ENCODE data around the gene MAPK11. TPM values are rescaled to one million over a fixed set of nuclear protein-coding genes. Genes with fewer than 3 reads are reported as not detected.
A peak's percentile ranks its signal among the peaks of the same experiment; 100 is the strongest.

The MAPK11 gene
- total and polyA plus RNA-seq, 2 donors (not counting 1 experiment from before 2014, with no cell fraction given) = 8.1 to 9.9 TPM

DNA sequence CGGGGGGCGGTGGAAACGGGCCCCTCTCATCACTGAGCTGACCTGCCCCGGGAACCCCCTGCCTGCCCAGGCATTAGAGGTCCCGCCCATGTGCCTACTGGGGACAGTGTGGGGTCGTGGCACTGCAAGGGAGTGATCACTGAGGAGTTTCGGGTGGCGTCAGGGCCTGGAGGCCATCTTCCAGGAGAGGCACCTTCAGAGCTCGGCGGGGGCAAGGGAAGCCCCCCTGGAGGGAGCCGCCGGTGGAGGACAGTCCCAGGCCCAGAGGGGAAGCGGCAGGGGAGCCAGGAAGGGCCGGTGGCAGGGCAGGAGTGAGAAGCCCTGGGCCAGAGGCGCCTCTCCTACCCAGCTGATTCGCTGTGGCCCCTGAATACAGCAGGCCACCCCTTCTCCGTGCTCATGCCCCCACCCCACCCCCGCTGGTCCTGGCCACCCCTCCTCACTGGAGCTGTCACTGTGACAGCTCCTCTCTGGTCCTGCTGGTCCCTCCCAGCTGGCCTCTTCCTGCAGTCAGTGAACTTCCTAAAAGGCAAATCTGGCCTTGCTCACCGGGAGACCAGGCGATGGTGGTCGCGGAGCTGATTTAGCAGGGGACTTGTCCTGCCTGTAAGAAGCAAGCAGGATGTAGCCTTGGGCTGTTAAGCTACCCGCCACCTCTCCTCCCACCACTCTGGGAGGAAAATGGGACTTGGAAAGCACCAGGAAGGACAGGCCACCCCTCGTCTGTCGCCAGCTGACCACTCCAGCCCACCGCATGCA is 2.0 kb upstream of the MAPK11 start:
- intact Hi-C loops (cut with micrococcal nuclease) = no loop called here
- Histone ChIP-seq H3K4me2 (replicated peaks; ENCODE audit: low read depth, low read length, poor library complexity, severe bottlenecking) (peak overlapping the region; percentile 96), H4K20me1 (ENCODE audit: control insufficient read depth, insufficient read depth, low read length, poor library complexity, severe bottlenecking) (peaks cover 11% of the 10 kb centered on the region), H3K79me2 (ENCODE audit: control insufficient read depth, insufficient read depth, low read length) (no peaks in the 10 kb centered on the region), H2AFZ (ENCODE audit: insufficient read depth, low read depth, low read length, poor library complexity, severe bottlenecking) (no peak overlapping the region), H3K27me3 (replicated peaks in 1 of 4; ENCODE audit: control extremely low read depth in 1 of 4, control insufficient read depth in 3 of 4, insufficient read depth in 4 of 4, low read length in 3 of 4) (peaks cover 0 to 23% (median 9%) of the 10 kb centered on the region in 4 experiments), H3K9ac (ENCODE audit: low read length) (no peak overlapping the region), H3K27ac (ENCODE audit: low read length in 2 of 2) (no peak overlapping the region), H3K36me3 (replicated peaks in 1 of 2; ENCODE audit: control extremely low read depth in 1 of 2, control insufficient read depth in 1 of 2, extremely low read depth in 1 of 2, insufficient read depth in 2 of 2, low read length in 1 of 2) (no peaks in the 10 kb centered on the region), H3K4me1 (ENCODE audit: control insufficient read depth in 2 of 2, insufficient read depth in 2 of 2, low read length in 2 of 2) (peaks cover 23 to 34% of the 10 kb centered on the region in 2 donors), H3K4me3 (ENCODE audit: control extremely low read depth in 1 of 5, extremely low read depth in 1 of 5, insufficient read depth in 1 of 5, low read depth in 2 of 5, low read length in 4 of 5) (no peak overlapping the region), H3K9me3 (ENCODE audit: control extremely low read depth in 1 of 3, control insufficient read depth in 2 of 3, insufficient read depth in 1 of 3, low read length in 2 of 3) (no peaks in the 10 kb centered on the region)
- Mint-ChIP-seq H3K27me3 (no peaks in the 10 kb centered on the region), H3K27ac (peak overlapping the region; percentile 41), H3K4me3 (peak overlapping the region; percentile 49), H3K4me1 (peaks cover 19% of the 10 kb centered on the region), H3K9me3 (ENCODE audit: insufficient read depth) (no peaks in the 10 kb centered on the region)
- TF ChIP-seq, protein P1, sequence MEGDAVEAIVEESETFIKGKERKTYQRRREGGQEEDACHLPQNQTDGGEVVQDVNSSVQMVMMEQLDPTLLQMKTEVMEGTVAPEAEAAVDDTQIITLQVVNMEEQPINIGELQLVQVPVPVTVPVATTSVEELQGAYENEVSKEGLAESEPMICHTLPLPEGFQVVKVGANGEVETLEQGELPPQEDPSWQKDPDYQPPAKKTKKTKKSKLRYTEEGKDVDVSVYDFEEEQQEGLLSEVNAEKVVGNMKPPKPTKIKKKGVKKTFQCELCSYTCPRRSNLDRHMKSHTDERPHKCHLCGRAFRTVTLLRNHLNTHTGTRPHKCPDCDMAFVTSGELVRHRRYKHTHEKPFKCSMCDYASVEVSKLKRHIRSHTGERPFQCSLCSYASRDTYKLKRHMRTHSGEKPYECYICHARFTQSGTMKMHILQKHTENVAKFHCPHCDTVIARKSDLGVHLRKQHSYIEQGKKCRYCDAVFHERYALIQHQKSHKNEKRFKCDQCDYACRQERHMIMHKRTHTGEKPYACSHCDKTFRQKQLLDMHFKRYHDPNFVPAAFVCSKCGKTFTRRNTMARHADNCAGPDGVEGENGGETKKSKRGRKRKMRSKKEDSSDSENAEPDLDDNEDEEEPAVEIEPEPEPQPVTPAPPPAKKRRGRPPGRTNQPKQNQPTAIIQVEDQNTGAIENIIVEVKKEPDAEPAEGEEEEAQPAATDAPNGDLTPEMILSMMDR (IDR thresholded peaks at IDR 0.05) = no peak
- TF ChIP-seq EZH2 (IDR thresholded peaks at IDR 0.05; ENCODE audit: borderline replicate concordance, insufficient read depth, low read depth, low read length, poor library complexity, severe bottlenecking) = no peak
- POLR2A ChIA-PET = interaction anchor here (0.6 kb wide), 2 partner anchors 58 to 64 kb away, joined by 4 to 6 read pairs; no protein-coding TSS in a partner anchor
- WGBS (ENCODE audit: insufficient coverage) = 53% methylated on average over 19 of the region's 26 CpGs
- no peak for DNase-seq
- CTCF ChIA-PET = interaction anchor here (0.8 to 2.0 kb wide), 13 partner anchors 10 to 349 kb away, joined by 3 to 8 read pairs (median 4); partner anchors contain the start of genes HDAC10 and TUBGCP6
- ATAC-seq (ENCODE audit: low read depth) = no peak

DNA sequence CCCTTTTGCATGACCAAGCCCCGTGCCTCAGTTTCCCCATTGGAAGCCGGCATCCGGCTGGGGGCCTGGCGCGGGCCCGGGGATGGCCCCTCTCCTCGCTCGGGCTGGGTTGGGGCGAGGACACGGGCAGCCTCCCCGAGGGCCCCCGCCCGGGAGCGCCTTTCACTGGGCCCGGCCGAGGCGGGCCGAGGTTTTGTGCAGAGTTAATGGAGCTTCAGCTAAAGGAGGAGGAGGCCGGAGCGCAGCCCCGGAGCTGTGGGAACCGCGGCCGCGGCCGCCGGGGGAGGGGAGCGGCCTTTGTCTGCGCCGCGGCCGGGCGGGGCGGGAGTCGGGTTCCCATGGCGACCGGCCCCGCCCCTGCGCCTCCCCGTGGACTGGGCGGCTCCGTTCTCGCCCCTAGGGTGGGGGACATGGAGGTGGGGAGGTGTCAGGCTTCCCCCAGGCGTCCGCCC is 1.4 kb upstream of the MAPK11 start:
- ChIA-PET POLR2A (interaction anchor here (0.6 to 0.7 kb wide), 2 partner anchors 30 to 47 kb away, joined by 8 to 11 read pairs; no protein-coding TSS in a partner anchor), CTCF (interaction anchor here (0.7 to 2.0 kb wide), 9 partner anchors 10 to 349 kb away, joined by 3 to 8 read pairs (median 4); partner anchors contain the start of gene HDAC10)
- Histone ChIP-seq H3K9ac (ENCODE audit: low read length) (peak overlapping the region; percentile 70), H3K36me3 (replicated peaks in 1 of 2; ENCODE audit: control extremely low read depth in 1 of 2, control insufficient read depth in 1 of 2, extremely low read depth in 1 of 2, insufficient read depth in 2 of 2, low read length in 1 of 2) (no peaks in the 10 kb centered on the region), H2AFZ (ENCODE audit: insufficient read depth, low read depth, low read length, poor library complexity, severe bottlenecking) (no peak overlapping the region), H3K27ac (ENCODE audit: low read length in 2 of 2) (no peak overlapping the region), H3K79me2 (ENCODE audit: control insufficient read depth, insufficient read depth, low read length) (no peaks in the 10 kb centered on the region), H3K4me2 (replicated peaks; ENCODE audit: low read depth, low read length, poor library complexity, severe bottlenecking) (peak overlapping the region; percentile 96), H3K9me3 (ENCODE audit: control extremely low read depth in 1 of 3, control insufficient read depth in 2 of 3, insufficient read depth in 1 of 3, low read length in 2 of 3) (no peaks in the 10 kb centered on the region), H3K27me3 (replicated peaks in 1 of 4; ENCODE audit: control extremely low read depth in 1 of 4, control insufficient read depth in 3 of 4, insufficient read depth in 4 of 4, low read length in 3 of 4) (peaks cover 0 to 23% (median 9%) of the 10 kb centered on the region in 4 experiments), H3K4me1 (ENCODE audit: control insufficient read depth in 2 of 2, insufficient read depth in 2 of 2, low read length in 2 of 2) (peaks cover 23 to 34% of the 10 kb centered on the region in 2 donors), H4K20me1 (ENCODE audit: control insufficient read depth, insufficient read depth, low read length, poor library complexity, severe bottlenecking) (peaks cover 11% of the 10 kb centered on the region), H3K4me3 (ENCODE audit: control extremely low read depth in 1 of 5, extremely low read depth in 1 of 5, insufficient read depth in 1 of 5, low read depth in 2 of 5, low read length in 4 of 5) (peak overlapping the region in 3 of 5 experiments; percentile 60 to 79 (median 64))
- H3K27ac Mint-ChIP-seq = no peak overlapping the region
- DNase-seq (peak; percentile 73), ATAC-seq (ENCODE audit: low read depth) (peak; percentile 39)
- no peaks in the 10 kb centered on the region for H3K27me3 Mint-ChIP-seq
- peaks cover 19% of the 10 kb centered on the region for H3K4me1 Mint-ChIP-seq
- no peaks in the 10 kb centered on the region for H3K9me3 Mint-ChIP-seq (ENCODE audit: insufficient read depth)
- H3K4me3 Mint-ChIP-seq = peak overlapping the region; percentile 49
- TF ChIP-seq, protein P1 (IDR thresholded peaks at IDR 0.05) = no peak
- peak; percentile 30 for TF ChIP-seq EZH2 (IDR thresholded peaks at IDR 0.05; ENCODE audit: borderline replicate concordance, insufficient read depth, low read depth, low read length, poor library complexity, severe bottlenecking)
- under 1% methylated on average over 33 of the region's 45 CpGs for WGBS (ENCODE audit: insufficient coverage)
- intact Hi-C loops (cut with micrococcal nuclease) = loop anchor here (2.0 kb wide), 3 partner anchors 19 to 29 kb away; partner anchors contain the start of gene TUBGCP6

Data from B cell (primary cell).